ENCODE data around the gene SYT7. TPM values are rescaled to one million over a fixed set of nuclear protein-coding genes. Genes with fewer than 3 reads are reported as not detected.

The SYT7 gene
- total RNA-seq, 2 experiments from 2014 or later = 0.04 TPM; not detected in 1

GRCh38 chr11:61534025-61534932, 46.6 kb downstream of the SYT7 start:
- no peak for DNase-seq
- Mint-ChIP-seq H3K4me3 (no peak overlapping the region), H3K4me1 (no peaks in the 10 kb centered on the region), H3K9me3 (ENCODE audit: low read depth) (no peaks in the 10 kb centered on the region), H3K36me3 (ENCODE audit: low read depth) (no peaks in the 10 kb centered on the region), H3K27ac (no peak overlapping the region), H3K27me3 (peaks cover 5% of the 10 kb centered on the region)
- ChIA-PET POLR2A (no interaction called here), CTCF (interaction anchor here (0.5 to 0.6 kb wide), 2 partner anchors 96 to 1560 kb away, joined by 3 read pairs; no protein-coding TSS in a partner anchor)
- intact Hi-C loops (cut with DNase I, micrococcal nuclease) = no loop called here
- ATAC-seq = no peak

- Mint-ChIP-seq H3K4me3 (no peak overlapping the region), H3K27me3 (peaks cover 5% of the 10 kb centered on the region), H3K4me1 (no peaks in the 10 kb centered on the region), H3K27ac (no peak overlapping the region), H3K36me3 (ENCODE audit: low read depth) (no peaks in the 10 kb centered on the region), H3K9me3 (ENCODE audit: low read depth) (no peaks in the 10 kb centered on the region)
- intact Hi-C loops (cut with DNase I, micrococcal nuclease) = no loop called here
- ChIA-PET CTCF (interaction anchor here (0.5 to 2.6 kb wide), 3 partner anchors 12 to 97 kb away, joined by 3 to 9 read pairs (median 7); no protein-coding TSS in a partner anchor), POLR2A (interaction anchor here (0.6 kb wide), 1 partner anchor 1954 kb away, joined by 4 read pairs; no protein-coding TSS in a partner anchor)
- no peak for DNase-seq
- ATAC-seq = no peak
Observed at GRCh38 chr11:61533401-61533800, 47.5 kb downstream of the SYT7 start.

- POLR2A ChIA-PET = interaction anchor here (0.6 kb wide), 1 partner anchor 1954 kb away, joined by 4 read pairs; no protein-coding TSS in a partner anchor
- no peak for ATAC-seq
- intact Hi-C loops (cut with DNase I, micrococcal nuclease) = no loop called here
Observed at GRCh38 chr11:61533039-61533375, 47.9 kb downstream of the SYT7 start.

GRCh38 chr11:61532134-61533038, 48.5 kb downstream of the SYT7 start:
- H3K4me3 Mint-ChIP-seq = no peak overlapping the region
- no peaks in the 10 kb centered on the region for H3K36me3 Mint-ChIP-seq (ENCODE audit: low read depth)
- ATAC-seq (peak; percentile 86), DNase-seq (peak; percentile 66)
- H3K4me1 Mint-ChIP-seq = no peaks in the 10 kb centered on the region
- H3K27me3 Mint-ChIP-seq = peaks cover 8% of the 10 kb centered on the region
- POLR2A ChIA-PET = no interaction called here
- no peaks in the 10 kb centered on the region for H3K9me3 Mint-ChIP-seq (ENCODE audit: low read depth)
- intact Hi-C loops (cut with DNase I, micrococcal nuclease) = loop anchor here in 1 of 2 experiments (1.0 kb wide), 1 partner anchor 96 kb away; no protein-coding TSS in a partner anchor
- H3K27ac Mint-ChIP-seq = no peak overlapping the region
- CTCF ChIA-PET = interaction anchor here (0.7 to 2.6 kb wide), 18 partner anchors 9 to 199 kb away, joined by 3 to 9 read pairs (median 5); no protein-coding TSS in a partner anchor

More at GRCh38 chr11:61533039-61533375, 47.9 kb downstream of the SYT7 start:
- no peak overlapping the region for H3K4me3 Mint-ChIP-seq
- no peaks in the 10 kb centered on the region for H3K36me3 Mint-ChIP-seq (ENCODE audit: low read depth)
- no peak for DNase-seq
- no peaks in the 10 kb centered on the region for H3K9me3 Mint-ChIP-seq (ENCODE audit: low read depth)
- CTCF ChIA-PET = interaction anchor here (0.7 to 2.6 kb wide), 6 partner anchors 8 to 178 kb away, joined by 3 to 9 read pairs (median 6); no protein-coding TSS in a partner anchor
- H3K4me1 Mint-ChIP-seq = no peaks in the 10 kb centered on the region
- no peak overlapping the region for H3K27ac Mint-ChIP-seq
- H3K27me3 Mint-ChIP-seq = peaks cover 5% of the 10 kb centered on the region

- Mint-ChIP-seq H3K36me3 (ENCODE audit: low read depth) (no peaks in the 10 kb centered on the region), H3K27me3 (peaks cover 10% of the 10 kb centered on the region), H3K27ac (no peak overlapping the region), H3K9me3 (ENCODE audit: low read depth) (no peaks in the 10 kb centered on the region), H3K4me3 (no peak overlapping the region), H3K4me1 (no peaks in the 10 kb centered on the region)
- DNase-seq (no peak), ATAC-seq (no peak)
- POLR2A ChIA-PET = no interaction called here
- CTCF ChIA-PET = interaction anchor here (0.7 to 2.6 kb wide), 9 partner anchors 10 to 156 kb away, joined by 3 to 9 read pairs (median 5); no protein-coding TSS in a partner anchor
- intact Hi-C loops (cut with DNase I, micrococcal nuclease) = no loop called here
Observed at GRCh38 chr11:61531044-61531443, 49.8 kb downstream of the SYT7 start.

- intact Hi-C loops (cut with DNase I, micrococcal nuclease) = no loop called here
- no peak for ATAC-seq
- POLR2A ChIA-PET = no interaction called here
- H3K9me3 Mint-ChIP-seq (ENCODE audit: low read depth) = no peaks in the 10 kb centered on the region
- DNase-seq = no peak
- no peak overlapping the region for H3K27ac Mint-ChIP-seq
- CTCF ChIA-PET = no interaction called here
- H3K4me3 Mint-ChIP-seq = no peak overlapping the region
- H3K36me3 Mint-ChIP-seq (ENCODE audit: low read depth) = no peaks in the 10 kb centered on the region
- H3K27me3 Mint-ChIP-seq = peaks cover 10% of the 10 kb centered on the region
- H3K4me1 Mint-ChIP-seq = no peaks in the 10 kb centered on the region
Observed at GRCh38 chr11:61529537-61530225, 51.2 kb downstream of the SYT7 start.

- ChIA-PET POLR2A (no interaction called here), CTCF (interaction anchor here (0.8 kb wide), 1 partner anchor 28 kb away, joined by 4 read pairs; no protein-coding TSS in a partner anchor)
- DNase-seq (no peak), ATAC-seq (no peak)
- peaks cover 7% of the 10 kb centered on the region for H3K27me3 Mint-ChIP-seq
- no peaks in the 10 kb centered on the region for H3K36me3 Mint-ChIP-seq (ENCODE audit: low read depth)
- no peaks in the 10 kb centered on the region for H3K4me1 Mint-ChIP-seq
- no peak overlapping the region for H3K27ac Mint-ChIP-seq
- H3K9me3 Mint-ChIP-seq (ENCODE audit: low read depth) = no peaks in the 10 kb centered on the region
- no peak overlapping the region for H3K4me3 Mint-ChIP-seq
- intact Hi-C loops (cut with DNase I, micrococcal nuclease) = no loop called here
Observed at GRCh38 chr11:61528114-61528513, 52.8 kb downstream of the SYT7 start.

- ATAC-seq = no peak
Observed at GRCh38 chr11:61526956-61527731, 53.7 kb downstream of the SYT7 start.

GRCh38 chr11:61526229-61526628, 54.6 kb downstream of the SYT7 start:
- Mint-ChIP-seq H3K4me1 (no peaks in the 10 kb centered on the region), H3K9me3 (ENCODE audit: low read depth) (no peaks in the 10 kb centered on the region), H3K27me3 (peaks cover 7% of the 10 kb centered on the region), H3K27ac (no peak overlapping the region), H3K36me3 (ENCODE audit: low read depth) (no peaks in the 10 kb centered on the region), H3K4me3 (no peak overlapping the region)
- CTCF ChIA-PET = interaction anchor here (1.2 to 2.2 kb wide), 2 partner anchors 10 to 113 kb away, joined by 4 to 13 read pairs; no protein-coding TSS in a partner anchor
- intact Hi-C loops (cut with DNase I, micrococcal nuclease) = no loop called here
- POLR2A ChIA-PET = no interaction called here
- DNase-seq (no peak), ATAC-seq (no peak)

More at GRCh38 chr11:61526956-61527731, 53.7 kb downstream of the SYT7 start:
- ChIA-PET POLR2A (no interaction called here), CTCF (interaction anchor here (0.5 to 2.2 kb wide), 3 partner anchors 11 to 375 kb away, joined by 3 to 13 read pairs (median 4); no protein-coding TSS in a partner anchor)
- no peak for DNase-seq
- Mint-ChIP-seq H3K36me3 (ENCODE audit: low read depth) (no peaks in the 10 kb centered on the region), H3K4me1 (no peaks in the 10 kb centered on the region), H3K27me3 (peaks cover 7% of the 10 kb centered on the region), H3K9me3 (ENCODE audit: low read depth) (no peaks in the 10 kb centered on the region), H3K4me3 (no peak overlapping the region), H3K27ac (no peak overlapping the region)
- intact Hi-C loops (cut with DNase I, micrococcal nuclease) = no loop called here

- ChIA-PET POLR2A (interaction anchor here (0.6 kb wide), 1 partner anchor 1664 kb away, joined by 3 read pairs; no protein-coding TSS in a partner anchor), CTCF (interaction anchor here (2.2 kb wide), 1 partner anchor 8 kb away, joined by 13 read pairs; no protein-coding TSS in a partner anchor)
- intact Hi-C loops (cut with DNase I, micrococcal nuclease) = no loop called here
- Mint-ChIP-seq H3K4me3 (no peak overlapping the region), H3K27ac (no peak overlapping the region), H3K4me1 (no peaks in the 10 kb centered on the region), H3K36me3 (ENCODE audit: low read depth) (no peaks in the 10 kb centered on the region), H3K27me3 (peaks cover 7% of the 10 kb centered on the region), H3K9me3 (ENCODE audit: low read depth) (no peaks in the 10 kb centered on the region)
- no peak for DNase-seq
- ATAC-seq = no peak
Observed at GRCh38 chr11:61524963-61525587, 55.8 kb downstream of the SYT7 start.
